ENCODE measurements around the gene OR4F15.
"Not testable (repeated sequence)": the region's sequence is repeated elsewhere in the genome, so short reads cannot be mapped to it uniquely, and the experiment has no call there.

Gene OR4F15

GRCh38 chr15:101772921-101773320 lies 39.1 kb upstream of the OR4F15 start:
- no peaks in the 10 kb centered on the region for H3K27me3 ChIP-seq (ENCODE audit: insufficient read depth, poor library complexity, severe bottlenecking)
- no peak for DNase-seq (ENCODE audit: low read depth in 1 of 2, low spot score in 1 of 2)
- TF ChIP-seq POLR2AphosphoS5 (IDR thresholded peaks at IDR 0.05; ENCODE audit: low read depth), result no peak
- TF ChIP-seq GABPA (IDR thresholded peaks at IDR 0.05; ENCODE audit: low read depth), result no peak
- no peak for TF ChIP-seq REST (IDR thresholded peaks at IDR 0.05; ENCODE audit: insufficient replicate concordance, low read depth)
- no peak for TF ChIP-seq SPI1 (IDR thresholded peaks at IDR 0.05; ENCODE audit: borderline replicate concordance, low read depth)
- no peak for TF ChIP-seq CTCF (IDR thresholded peaks at IDR 0.05; ENCODE audit: insufficient read depth, low read length)
- no peak overlapping the region for H3K27ac ChIP-seq (replicated peaks)
- no peak overlapping the region for H3K4me3 ChIP-seq (replicated peaks; ENCODE audit: insufficient read depth, low read length)

GRCh38 chr15:101773496-101774100 lies 38.4 kb upstream of the OR4F15 start:
- TF ChIP-seq CTCF (IDR thresholded peaks at IDR 0.05; ENCODE audit: insufficient read depth, low read length) (peak; percentile 8), GABPA (IDR thresholded peaks at IDR 0.05; ENCODE audit: low read depth) (no peak)
- no peak overlapping the region for H3K27ac ChIP-seq (replicated peaks)
- H3K27me3 ChIP-seq (ENCODE audit: insufficient read depth, poor library complexity, severe bottlenecking), result no peaks in the 10 kb centered on the region
- no peak overlapping the region for H3K4me3 ChIP-seq (replicated peaks; ENCODE audit: insufficient read depth, low read length)
- no peak for DNase-seq (ENCODE audit: low read depth in 1 of 2, low spot score in 1 of 2)

- DNase-seq (ENCODE audit: low read depth in 1 of 2, low spot score in 1 of 2), result no peak
- H3K27ac ChIP-seq (replicated peaks), result no peak overlapping the region
- no peak overlapping the region for H3K4me3 ChIP-seq (replicated peaks; ENCODE audit: insufficient read depth, low read length)
- H3K27me3 ChIP-seq (ENCODE audit: insufficient read depth, poor library complexity, severe bottlenecking), result no peaks in the 10 kb centered on the region
- TF ChIP-seq REST (IDR thresholded peaks at IDR 0.05; ENCODE audit: insufficient replicate concordance, low read depth) (no peak), GABPA (IDR thresholded peaks at IDR 0.05; ENCODE audit: low read depth) (no peak), SPI1 (IDR thresholded peaks at IDR 0.05; ENCODE audit: borderline replicate concordance, low read depth) (no peak), CTCF (IDR thresholded peaks at IDR 0.05; ENCODE audit: insufficient read depth, low read length) (no peak), POLR2AphosphoS5 (IDR thresholded peaks at IDR 0.05; ENCODE audit: low read depth) (no peak)
These were observed 36.9 kb upstream of the OR4F15 start for GRCh38 chr15:101775136-101775535.

- H3K27me3 ChIP-seq (ENCODE audit: insufficient read depth, poor library complexity, severe bottlenecking); H3K4me3 ChIP-seq (replicated peaks; ENCODE audit: insufficient read depth, low read length); DNase-seq (ENCODE audit: low read depth in 1 of 2, low spot score in 1 of 2); H3K27ac ChIP-seq (replicated peaks): not testable (repeated sequence)
These were observed 33.4 kb upstream of the OR4F15 start for GRCh38 chr15:101778576-101778975.

- DNase-seq (ENCODE audit: low read depth in 1 of 2, low spot score in 1 of 2); H3K27me3 ChIP-seq (ENCODE audit: insufficient read depth, poor library complexity, severe bottlenecking); H3K4me3 ChIP-seq (replicated peaks; ENCODE audit: insufficient read depth, low read length); H3K27ac ChIP-seq (replicated peaks): not testable (repeated sequence)
These were observed 31.8 kb upstream of the OR4F15 start for GRCh38 chr15:101780225-101780624.
